ENCODE results near the gene LCN9.

DNA sequence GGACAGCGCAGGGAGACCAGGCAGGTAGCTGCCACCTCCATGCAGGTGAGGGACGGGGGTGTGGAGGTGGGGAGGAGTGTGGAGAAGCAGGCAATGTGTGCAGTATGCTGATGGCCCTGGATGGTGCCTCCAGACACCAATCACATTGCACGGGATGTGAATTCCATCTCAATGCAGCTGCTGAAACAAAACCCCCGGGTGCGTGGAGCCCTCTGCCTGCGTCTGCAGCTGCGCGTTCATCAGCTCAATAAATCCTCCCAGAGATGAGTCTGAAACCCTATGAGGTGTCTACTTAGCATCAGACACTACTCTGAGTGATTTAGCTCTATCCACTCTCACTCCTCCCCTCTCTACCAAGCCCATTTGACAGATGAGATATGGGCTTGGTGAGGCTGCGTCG, 25.9 kb downstream of the LCN9 start:
- TF ChIP-seq EZH2 (IDR thresholded peaks at IDR 0.05; ENCODE audit: insufficient read depth, low read length): no peak
- TF ChIP-seq CTCF (IDR thresholded peaks at IDR 0.05; ENCODE audit: insufficient read depth, low read depth, low read length): no peak
